GM12891 (cell line): Measurements from ENCODE around the gene ADCK1.

ENCODE experiments used
- POLR2A ChIP-seq: IDR thresholded peaks from 2 replicates; pipeline ENCODE4 v1.6.1; 2011; ENCODE audit warnings: low read depth, low read length, control low read depth
- POLR2AphosphoS5 ChIP-seq: IDR thresholded peaks from 2 replicates; pipeline ENCODE4 v1.6.1; 2011; ENCODE audit warnings: low read depth, low read length, control low read depth
- SPI1 ChIP-seq: IDR thresholded peaks from 2 replicates; pipeline ENCODE4 v1.6.1; 2011; ENCODE audit warnings: low read depth, low read length, control low read depth
- TAF1 ChIP-seq: IDR thresholded peaks from 2 replicates; pipeline ENCODE4 v1.6.1; 2011; ENCODE audit warnings: low read depth, low read length, control low read depth

DNA sequence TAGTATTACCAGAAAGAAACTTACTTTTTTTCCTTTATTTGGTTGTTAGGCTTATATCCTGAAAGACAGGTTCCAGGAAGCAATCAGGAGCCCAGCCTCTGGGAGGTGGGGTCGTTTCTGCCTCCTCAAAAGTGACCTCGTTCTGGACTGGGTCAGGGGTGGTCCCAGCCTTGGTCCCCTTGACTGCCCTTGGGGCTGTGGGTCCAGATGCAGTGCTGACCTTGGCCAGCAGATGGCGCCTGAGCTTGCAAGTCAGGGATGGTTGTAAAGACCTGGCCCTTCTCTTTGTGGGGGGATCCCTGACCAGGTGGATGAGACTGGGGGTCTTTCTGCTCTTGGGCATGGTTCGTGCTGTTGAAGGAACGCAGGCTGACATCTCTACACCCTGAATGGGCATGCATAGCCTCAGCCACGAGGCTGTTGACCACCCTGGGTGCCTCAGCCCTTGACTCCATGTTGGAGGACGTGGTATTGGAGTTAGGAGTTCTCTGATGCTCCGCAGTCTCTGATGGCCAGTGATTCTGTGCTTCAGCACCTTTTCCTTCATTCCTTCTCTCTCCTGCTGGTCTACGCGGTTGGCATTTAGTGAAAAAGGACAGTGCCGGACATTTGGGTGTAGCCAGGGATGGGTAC lies 62.4 kb downstream of the ADCK1 start:
- TF ChIP-seq POLR2A = no peak
- TF ChIP-seq TAF1 = no peak
- no peak for TF ChIP-seq SPI1
- TF ChIP-seq POLR2AphosphoS5 = no peak
